ENCODE results near the gene NMRAL1. TPM values are rescaled to one million over a fixed set of nuclear protein-coding genes. Genes with fewer than 3 reads are reported as not detected.

Gene NMRAL1
- polyA plus RNA-seq, 3 donors, result 39.2 to 57.0 (median 49.4) TPM

DNA sequence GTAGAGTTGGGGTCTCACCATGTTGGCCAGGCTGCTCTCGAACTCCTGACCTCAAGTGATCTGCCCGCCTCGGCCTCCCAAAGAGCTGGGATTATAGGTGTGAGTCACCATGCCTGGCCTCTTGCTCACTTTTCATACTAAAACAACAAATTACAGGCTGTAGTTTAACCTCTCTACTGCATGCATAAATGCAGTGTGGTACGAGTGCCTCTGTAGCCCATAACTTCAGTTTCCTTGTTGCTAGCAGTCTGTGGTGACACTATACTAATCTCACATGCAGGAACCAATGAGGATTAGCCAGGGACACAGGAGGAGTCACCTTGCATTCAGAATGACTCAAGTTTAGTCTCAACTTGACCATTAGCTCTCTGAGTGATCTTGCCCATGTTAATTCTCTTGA lies 21.9 kb upstream of the NMRAL1 start:
- Mint-ChIP-seq H3K36me3 (peaks cover 35 to 36% of the 10 kb centered on the region in 2 donors), H3K4me1 (peaks cover 4% of the 10 kb centered on the region), H3K27me3 (ENCODE audit: low read depth in 3 of 3) (no peaks in the 10 kb centered on the region), H3K9me3 (no peaks in the 10 kb centered on the region), H3K4me3 (no peak overlapping the region), H3K27ac (peak overlapping the region in 1 of 7 donors; percentile 52)
- Histone ChIP-seq H3K4me2 (replicated peaks; ENCODE audit: extremely low read depth, low read length, poor library complexity, severe bottlenecking) (no peak overlapping the region), H2AFZ (ENCODE audit: insufficient read depth, low read depth, low read length, poor library complexity, severe bottlenecking) (no peak overlapping the region), H4K20me1 (ENCODE audit: insufficient read depth, low read length) (peaks cover 30% of the 10 kb centered on the region), H3K4me1 (ENCODE audit: control insufficient read depth in 1 of 2, insufficient read depth in 2 of 2, low read length in 2 of 2) (no peaks in the 10 kb centered on the region), H3K9me3 (replicated peaks in 1 of 2; ENCODE audit: control insufficient read depth in 1 of 2, insufficient read depth in 1 of 2, low read length in 2 of 2) (no peaks in the 10 kb centered on the region), H3K9ac (ENCODE audit: insufficient read depth, low read length, poor library complexity, severe bottlenecking) (no peak overlapping the region), H3K27ac (ENCODE audit: low read depth in 1 of 2, low read length in 2 of 2) (no peak overlapping the region), H3K4me3 (replicated peaks in 1 of 3; ENCODE audit: low read depth in 2 of 3, low read length in 3 of 3) (no peak overlapping the region), H3K79me2 (ENCODE audit: insufficient read depth, low read length) (peaks cover 31% of the 10 kb centered on the region), H3K27me3 (ENCODE audit: control insufficient read depth in 2 of 2, insufficient read depth in 2 of 2, low read length in 2 of 2) (no peaks in the 10 kb centered on the region), H3K36me3 (replicated peaks in 1 of 2; ENCODE audit: control insufficient read depth in 1 of 2, insufficient read depth in 2 of 2, low read length in 2 of 2) (peaks cover 12 to 38% of the 10 kb centered on the region in 2 donors)
- WGBS (ENCODE audit: insufficient coverage), result 100% methylated on average over 3 of the region's 4 CpGs
- intact Hi-C loops (cut with micrococcal nuclease), result no loop called here
- TF ChIP-seq, protein P1, sequence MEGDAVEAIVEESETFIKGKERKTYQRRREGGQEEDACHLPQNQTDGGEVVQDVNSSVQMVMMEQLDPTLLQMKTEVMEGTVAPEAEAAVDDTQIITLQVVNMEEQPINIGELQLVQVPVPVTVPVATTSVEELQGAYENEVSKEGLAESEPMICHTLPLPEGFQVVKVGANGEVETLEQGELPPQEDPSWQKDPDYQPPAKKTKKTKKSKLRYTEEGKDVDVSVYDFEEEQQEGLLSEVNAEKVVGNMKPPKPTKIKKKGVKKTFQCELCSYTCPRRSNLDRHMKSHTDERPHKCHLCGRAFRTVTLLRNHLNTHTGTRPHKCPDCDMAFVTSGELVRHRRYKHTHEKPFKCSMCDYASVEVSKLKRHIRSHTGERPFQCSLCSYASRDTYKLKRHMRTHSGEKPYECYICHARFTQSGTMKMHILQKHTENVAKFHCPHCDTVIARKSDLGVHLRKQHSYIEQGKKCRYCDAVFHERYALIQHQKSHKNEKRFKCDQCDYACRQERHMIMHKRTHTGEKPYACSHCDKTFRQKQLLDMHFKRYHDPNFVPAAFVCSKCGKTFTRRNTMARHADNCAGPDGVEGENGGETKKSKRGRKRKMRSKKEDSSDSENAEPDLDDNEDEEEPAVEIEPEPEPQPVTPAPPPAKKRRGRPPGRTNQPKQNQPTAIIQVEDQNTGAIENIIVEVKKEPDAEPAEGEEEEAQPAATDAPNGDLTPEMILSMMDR (IDR thresholded peaks at IDR 0.05), result no peak
- no peak for DNase-seq

DNA sequence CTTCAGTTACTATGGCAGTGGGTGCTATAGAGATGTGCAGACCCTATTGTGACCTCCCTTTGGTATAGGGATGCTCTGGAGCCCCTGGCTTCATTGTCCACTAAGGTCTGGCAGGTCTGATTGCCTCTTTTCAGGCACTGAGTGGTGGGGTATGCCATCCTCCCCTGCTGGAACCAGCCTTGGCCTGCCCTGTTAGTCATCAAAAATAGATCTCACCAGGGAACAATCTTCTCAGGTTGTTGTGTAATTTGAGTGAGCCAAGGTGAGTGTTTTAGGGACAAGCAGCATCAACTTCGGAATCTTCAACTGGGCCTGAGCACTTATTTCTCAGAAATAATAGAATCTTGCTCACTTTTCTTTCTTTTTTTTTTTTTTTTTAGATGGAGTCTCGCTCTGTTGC lies 21.3 kb upstream of the NMRAL1 start:
- DNase-seq, result no peak
- Histone ChIP-seq H3K9me3 (replicated peaks in 1 of 2; ENCODE audit: control insufficient read depth in 1 of 2, insufficient read depth in 1 of 2, low read length in 2 of 2) (no peaks in the 10 kb centered on the region), H3K27ac (ENCODE audit: low read depth in 1 of 2, low read length in 2 of 2) (no peak overlapping the region), H3K4me3 (replicated peaks in 1 of 3; ENCODE audit: low read depth in 2 of 3, low read length in 3 of 3) (no peak overlapping the region), H3K79me2 (ENCODE audit: insufficient read depth, low read length) (peaks cover 36% of the 10 kb centered on the region), H3K9ac (ENCODE audit: insufficient read depth, low read length, poor library complexity, severe bottlenecking) (no peak overlapping the region), H3K36me3 (replicated peaks in 1 of 2; ENCODE audit: control insufficient read depth in 1 of 2, insufficient read depth in 2 of 2, low read length in 2 of 2) (peaks cover 12 to 43% of the 10 kb centered on the region in 2 donors), H3K4me1 (ENCODE audit: control insufficient read depth in 1 of 2, insufficient read depth in 2 of 2, low read length in 2 of 2) (no peaks in the 10 kb centered on the region), H4K20me1 (ENCODE audit: insufficient read depth, low read length) (peaks cover 31% of the 10 kb centered on the region), H2AFZ (ENCODE audit: insufficient read depth, low read depth, low read length, poor library complexity, severe bottlenecking) (no peak overlapping the region), H3K4me2 (replicated peaks; ENCODE audit: extremely low read depth, low read length, poor library complexity, severe bottlenecking) (no peak overlapping the region), H3K27me3 (ENCODE audit: control insufficient read depth in 2 of 2, insufficient read depth in 2 of 2, low read length in 2 of 2) (no peaks in the 10 kb centered on the region)
- no peaks in the 10 kb centered on the region for H3K9me3 Mint-ChIP-seq
- TF ChIP-seq, protein P1 (IDR thresholded peaks at IDR 0.05), result no peak
- H3K27me3 Mint-ChIP-seq (ENCODE audit: low read depth in 3 of 3), result no peaks in the 10 kb centered on the region
- no peak overlapping the region for H3K4me3 Mint-ChIP-seq
- intact Hi-C loops (cut with micrococcal nuclease), result no loop called here
- peak overlapping the region in 1 of 7 donors; percentile 50 for H3K27ac Mint-ChIP-seq
- no CpG with 5 or more reads among the region's 2 CpGs for WGBS (ENCODE audit: insufficient coverage)
- H3K36me3 Mint-ChIP-seq, result peaks cover 38 to 41% of the 10 kb centered on the region in 2 donors
- peaks cover 1% of the 10 kb centered on the region for H3K4me1 Mint-ChIP-seq

Measured in CD14-positive monocyte (primary cell).